Vagina (tissue), 2 donors: ENCODE measurements around the gene RPS6KL1.

Source experiments
- CTCF ChIP-seq, 3 experiments: fragments of 450-650 bp in 2 of 3; fragments of 200-600 bp in 1 of 3; sonication (generic) in 1 of 3; IDR thresholded peaks; one replicate each; pipeline ENCODE4 v1.5.1; 2017 to 2019; ENCODE audit warnings: antibody characterized with exemption in 3 of 3, mild to moderate bottlenecking in 2 of 3, moderate library complexity in 2 of 3
- POLR2A ChIP-seq, 2 donors: fragments of 450-650 bp; IDR thresholded peaks; one replicate each; pipeline ENCODE4 v1.6.1; 2017; ENCODE audit warnings: antibody characterized with exemption in 2 of 2, mild to moderate bottlenecking in 2 of 2, moderate library complexity in 2 of 2
- POLR2AphosphoS5 ChIP-seq, 2 donors: sonication (generic); formaldehyde crosslinking; IDR thresholded peaks; one replicate each; pipeline ENCODE4 v1.9.0; 2017; ENCODE audit warnings: antibody characterized with exemption in 2 of 2, mild to moderate bottlenecking in 2 of 2, low read depth in 1 of 2; ENCODE audit not compliant: insufficient read depth in 1 of 2

GRCh38 chr14:74886001-74886400 is 37.1 kb downstream of the RPS6KL1 start:
- TF ChIP-seq CTCF (IDR thresholded peaks at IDR 0.05), result no peak
- peak; percentile 22 to 35 for TF ChIP-seq POLR2AphosphoS5 (IDR thresholded peaks at IDR 0.05; ENCODE audit: insufficient read depth in 1 of 2, low read depth in 1 of 2)
- TF ChIP-seq POLR2A (IDR thresholded peaks at IDR 0.05), result no peak
